CD4-positive, alpha-beta T cell treated with Interleukin-12 subunit alpha and Interleukin-12 subunit beta, for 1 hour (primary cell): ENCODE measurements around the gene OR51I1.

ENCODE experiments used
- DNase-seq: peaks from one replicate; pipeline ENCODE4 v3.0.0-alpha.2; 2020

Gene OR51I1, protein sequence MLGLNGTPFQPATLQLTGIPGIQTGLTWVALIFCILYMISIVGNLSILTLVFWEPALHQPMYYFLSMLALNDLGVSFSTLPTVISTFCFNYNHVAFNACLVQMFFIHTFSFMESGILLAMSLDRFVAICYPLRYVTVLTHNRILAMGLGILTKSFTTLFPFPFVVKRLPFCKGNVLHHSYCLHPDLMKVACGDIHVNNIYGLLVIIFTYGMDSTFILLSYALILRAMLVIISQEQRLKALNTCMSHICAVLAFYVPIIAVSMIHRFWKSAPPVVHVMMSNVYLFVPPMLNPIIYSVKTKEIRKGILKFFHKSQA

DNA sequence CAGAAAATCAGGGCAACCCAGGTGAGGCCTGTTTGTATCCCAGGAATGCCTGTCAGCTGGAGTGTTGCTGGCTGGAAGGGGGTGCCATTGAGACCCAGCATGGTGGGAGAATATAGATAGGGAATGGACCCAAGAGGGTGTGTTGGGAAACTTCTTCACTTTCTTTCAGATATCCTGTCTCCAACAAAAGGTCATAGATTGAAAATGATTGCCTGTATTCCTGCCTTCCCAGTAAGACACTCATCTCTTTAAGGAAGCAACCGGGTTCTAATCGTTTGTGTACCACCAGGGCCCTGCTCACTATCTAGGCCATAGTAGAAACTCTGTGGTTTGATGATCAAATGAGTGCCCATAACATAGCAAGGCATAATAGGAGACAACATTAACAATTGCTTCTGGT is at the start of gene OR51I1:
Gene OR51I1, minus strand, starts transcription at position 101 of the 400 bp plus-strand sequence. Its CDS starts 0 bp downstream, at position 101.
- DNase-seq, result no peak

DNA sequence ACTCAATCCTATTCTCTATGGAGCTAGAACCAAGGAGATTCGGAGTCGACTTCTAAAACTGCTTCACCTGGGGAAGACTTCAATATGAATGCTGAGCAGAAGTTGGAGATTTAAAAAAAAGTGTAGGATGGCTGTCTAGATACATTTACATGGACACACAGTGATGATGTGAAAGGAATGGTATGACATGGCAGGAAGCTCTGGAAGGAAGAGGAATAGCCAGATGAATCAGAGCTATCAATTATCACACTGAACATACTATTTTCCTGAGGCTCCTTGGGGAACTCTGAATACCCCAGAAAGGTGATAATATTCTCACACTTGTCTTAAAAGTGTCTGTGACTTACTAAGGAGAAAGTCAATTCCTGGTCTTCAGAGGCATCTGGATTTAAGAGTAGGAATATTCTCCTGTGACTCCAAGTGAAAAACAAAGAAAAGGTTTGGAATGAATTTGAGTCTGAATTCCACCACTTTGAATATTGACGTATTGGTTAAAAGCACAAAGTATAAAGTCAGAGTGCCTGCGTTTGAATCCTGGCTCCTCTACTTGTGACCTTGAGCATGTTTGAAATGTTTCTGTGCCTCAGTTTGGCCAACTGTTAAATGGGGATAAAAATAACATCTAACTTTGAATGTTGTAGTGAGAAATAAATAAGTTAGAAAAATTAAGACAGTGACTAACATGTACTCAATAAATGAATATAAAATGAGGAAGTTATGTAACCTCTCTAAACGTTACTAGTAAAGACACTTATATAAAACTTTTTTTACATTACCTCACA is 48.5 kb upstream of the OR51I1 start:
- DNase-seq, result no peak

DNA sequence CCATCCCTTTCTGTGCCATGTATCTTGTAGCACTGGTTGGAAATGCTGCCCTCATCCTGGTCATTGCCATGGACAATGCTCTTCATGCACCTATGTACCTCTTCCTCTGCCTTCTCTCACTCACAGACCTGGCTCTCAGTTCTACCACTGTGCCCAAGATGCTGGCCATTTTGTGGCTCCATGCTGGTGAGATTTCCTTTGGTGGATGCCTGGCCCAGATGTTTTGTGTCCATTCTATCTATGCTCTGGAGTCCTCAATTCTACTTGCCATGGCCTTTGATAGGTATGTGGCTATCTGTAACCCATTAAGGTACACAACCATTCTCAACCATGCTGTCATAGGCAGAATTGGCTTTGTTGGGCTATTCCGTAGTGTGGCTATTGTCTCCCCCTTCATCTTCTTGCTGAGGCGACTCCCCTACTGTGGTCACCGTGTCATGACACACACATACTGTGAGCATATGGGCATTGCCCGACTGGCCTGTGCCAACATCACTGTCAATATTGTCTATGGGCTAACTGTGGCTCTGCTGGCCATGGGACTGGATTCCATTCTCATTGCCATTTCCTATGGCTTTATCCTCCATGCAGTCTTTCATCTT is 47.6 kb upstream of the OR51I1 start:
- no peak for DNase-seq

DNA sequence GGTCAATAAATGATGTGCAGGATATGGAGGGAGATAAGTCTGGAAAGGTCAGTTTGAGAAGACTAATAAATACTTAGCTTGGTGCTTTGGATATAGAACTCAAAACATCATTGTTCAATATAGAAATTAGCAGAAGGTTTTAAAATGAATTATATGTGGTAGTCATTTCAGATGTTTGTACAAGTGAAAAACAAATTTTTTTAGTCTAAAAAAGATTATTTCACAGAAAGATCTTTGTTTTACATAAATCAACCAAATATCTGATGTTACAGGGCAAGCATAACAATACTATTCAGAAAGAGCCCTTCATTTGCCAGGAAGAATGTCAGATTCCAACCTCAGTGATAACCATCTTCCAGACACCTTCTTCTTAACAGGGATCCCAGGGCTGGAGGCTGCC is 47.1 kb upstream of the OR51I1 start, which contains the start of gene OR52D1:
Gene OR52D1, plus strand, starts transcription at position 301 of the 400 bp plus-strand sequence. Its CDS starts 22 bp downstream, at position 323.
- no peak for DNase-seq

DNA sequence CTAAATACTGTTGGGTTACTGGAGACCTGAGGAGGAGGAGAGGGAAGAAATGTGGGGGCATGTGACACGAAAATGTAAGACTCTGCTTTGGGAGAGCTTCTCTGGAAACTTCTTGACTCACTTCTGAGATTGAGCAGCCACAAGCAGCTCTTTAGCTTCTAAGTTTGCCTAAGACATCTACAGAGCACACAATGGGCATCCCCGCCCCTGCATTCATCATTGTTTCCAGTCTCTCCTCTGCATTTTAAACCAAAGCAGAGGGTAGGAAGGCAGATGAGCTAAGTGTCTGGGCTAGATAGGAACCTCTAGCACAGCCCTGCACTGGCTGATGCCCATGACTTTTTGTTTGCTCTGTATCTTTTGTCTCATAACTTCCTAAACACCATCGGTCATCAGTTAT is 45.1 kb upstream of the OR51I1 start:
- no peak for DNase-seq

DNA sequence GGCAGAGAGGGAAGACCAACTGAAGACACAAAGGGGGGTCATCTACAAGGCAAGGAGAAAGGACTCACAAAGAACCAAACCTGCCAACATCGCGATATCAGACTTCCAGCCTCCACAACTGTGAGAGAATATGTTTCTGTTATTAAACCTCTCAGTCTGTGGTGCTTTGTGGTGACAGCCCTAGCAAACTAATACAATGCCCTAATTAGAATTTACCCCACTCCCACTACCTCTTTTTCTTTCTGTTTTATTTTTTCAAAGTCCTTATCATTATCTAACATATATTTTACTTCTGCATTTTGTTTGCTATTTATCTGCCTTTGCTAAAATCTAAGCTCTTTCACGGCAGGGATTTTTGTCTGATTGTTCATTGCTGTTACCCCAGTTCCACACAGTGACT is 44.7 kb upstream of the OR51I1 start:
- DNase-seq, result no peak

DNA sequence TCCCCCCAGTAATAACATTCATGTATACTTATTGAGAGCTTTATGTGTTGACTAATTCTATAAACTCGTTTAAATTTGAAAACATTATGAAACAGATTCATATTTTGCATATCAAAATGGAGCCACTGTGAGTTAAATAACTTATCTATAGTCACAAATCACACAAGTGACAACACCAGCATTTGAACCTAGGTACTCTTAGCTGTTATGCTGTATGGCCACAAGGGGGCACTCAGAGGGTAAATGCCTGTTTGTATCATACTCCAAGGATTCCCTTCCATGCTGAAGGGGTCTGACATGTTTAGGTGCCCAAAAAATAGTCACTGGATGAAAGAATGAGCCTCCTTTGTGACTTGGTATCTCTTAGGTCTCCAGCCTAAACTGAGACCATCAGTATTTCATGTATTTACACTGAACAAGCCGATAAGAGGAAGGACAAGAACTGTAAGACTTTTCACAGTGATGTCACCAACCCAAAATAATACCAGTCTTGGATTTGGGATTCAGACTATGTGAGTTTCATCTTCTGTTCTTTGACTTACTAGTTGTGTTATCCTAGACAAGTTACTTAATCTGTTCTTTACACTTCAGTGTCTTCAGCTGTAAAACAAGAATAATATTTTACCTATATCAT is 35.0 kb upstream of the OR51I1 start:
- peak; percentile 46 for DNase-seq

DNA sequence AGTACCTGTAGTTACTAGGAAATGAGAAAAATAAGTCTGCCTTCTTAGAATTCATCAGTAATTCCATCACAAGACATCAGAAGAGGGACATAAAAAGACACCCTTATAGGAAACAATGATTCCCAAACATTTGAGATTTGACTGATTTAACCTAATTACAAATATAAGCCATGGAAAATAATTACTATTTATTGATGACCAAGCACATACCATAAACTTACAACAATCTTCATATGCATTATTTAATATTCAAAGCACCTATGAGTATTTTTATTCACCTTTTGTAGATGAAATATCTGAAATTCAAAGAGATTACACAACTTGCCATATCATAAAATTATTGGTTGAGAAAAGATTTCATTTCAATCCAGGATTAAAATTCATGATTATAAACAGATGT is 32.6 kb upstream of the OR51I1 start:
- DNase-seq, result no peak

DNA sequence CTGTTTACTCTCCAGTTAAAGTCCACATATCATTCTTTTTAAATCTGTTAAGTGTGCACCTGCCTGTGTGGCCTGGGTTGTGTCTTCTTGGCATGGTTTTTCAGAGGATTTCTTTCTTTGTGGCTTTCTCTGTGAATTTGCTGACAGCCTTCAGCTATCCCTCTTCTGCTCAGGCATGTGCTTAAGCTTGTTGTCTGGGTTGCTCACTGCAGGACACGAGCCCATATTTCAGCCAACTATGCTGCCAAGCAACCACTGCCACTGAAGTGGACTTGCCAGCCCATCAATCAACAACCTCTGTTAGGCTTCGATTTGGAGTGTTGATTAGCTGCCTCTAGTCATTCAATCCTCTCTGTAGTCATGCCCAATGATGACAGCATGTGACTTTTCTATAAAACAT is 26.2 kb upstream of the OR51I1 start:
- no peak for DNase-seq

DNA sequence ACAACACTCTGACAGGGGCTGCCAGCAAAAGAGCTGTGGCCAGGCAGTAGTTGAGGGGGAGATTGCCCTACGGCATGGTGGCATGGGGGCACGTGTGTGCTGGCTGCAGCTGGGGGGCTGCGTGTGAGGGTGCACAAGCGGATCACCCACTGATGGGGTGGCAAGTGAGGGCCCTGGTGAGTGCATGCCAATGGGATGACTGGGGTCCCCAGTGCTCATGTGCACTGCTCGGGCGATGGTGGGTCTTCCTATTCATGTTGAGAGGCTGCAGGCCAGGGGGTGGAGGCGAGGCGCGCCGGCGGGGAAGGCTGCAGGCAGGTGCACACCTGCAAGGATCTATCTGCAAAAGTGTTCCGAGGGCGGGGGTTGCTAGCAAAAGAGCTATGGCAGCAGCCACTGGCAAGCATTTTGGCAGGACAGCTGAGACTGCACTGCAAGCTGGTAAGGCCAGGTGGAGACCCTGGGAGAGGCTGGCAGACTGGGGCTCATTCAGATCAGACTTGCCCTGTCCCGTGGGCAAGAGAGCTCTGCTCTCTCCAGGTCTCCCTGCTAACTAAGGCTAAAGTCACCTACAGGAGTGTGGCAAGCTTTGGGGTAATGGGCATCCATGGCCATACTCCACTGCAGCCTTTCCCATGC is 19.8 kb upstream of the OR51I1 start:
- DNase-seq, result no peak

DNA sequence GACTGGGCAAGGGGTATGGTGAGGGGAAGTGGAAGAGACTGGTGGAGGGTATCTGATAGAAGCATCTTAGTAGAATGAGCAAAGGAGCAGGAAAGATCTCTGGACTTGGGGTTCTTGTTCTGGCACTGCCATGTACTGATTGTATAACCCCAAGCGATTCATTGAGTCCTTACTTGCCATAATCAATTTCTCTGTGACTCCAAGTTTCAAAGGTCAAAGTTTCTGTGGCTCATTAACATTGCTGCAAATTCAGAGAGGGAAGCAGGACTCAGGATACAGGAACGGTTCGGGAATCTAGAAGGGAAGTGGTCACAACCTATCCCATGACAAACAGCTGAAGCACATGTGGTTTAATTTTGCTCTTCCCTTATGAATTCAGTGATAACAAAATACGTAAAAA is 8.1 kb upstream of the OR51I1 start:
- no peak for DNase-seq

DNA sequence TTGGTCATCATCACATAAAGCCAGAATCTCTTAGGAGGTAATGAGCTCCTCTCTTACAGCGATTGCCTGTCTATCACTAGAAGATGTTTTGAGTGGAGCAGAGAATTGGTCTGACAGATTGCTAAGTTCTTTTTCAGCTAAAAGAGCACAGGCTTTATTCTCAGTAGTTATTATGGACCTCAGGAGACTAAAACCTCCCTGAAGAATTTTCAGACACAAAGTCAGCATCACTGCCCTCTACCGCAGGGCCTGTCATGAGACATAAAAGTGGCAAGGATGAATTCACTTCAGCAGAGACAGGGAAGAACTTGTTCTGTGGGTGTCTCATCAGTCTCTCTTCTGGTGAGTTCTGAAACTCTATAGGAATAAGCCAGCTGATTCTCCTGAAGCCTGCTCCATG is 7.7 kb upstream of the OR51I1 start, which contains the start of gene OR51I2:
Gene OR51I2, plus strand, starts transcription at position 301 of the 400 bp plus-strand sequence. CDS start 4,166 bp downstream, outside the sequence.
- DNase-seq, result no peak

DNA sequence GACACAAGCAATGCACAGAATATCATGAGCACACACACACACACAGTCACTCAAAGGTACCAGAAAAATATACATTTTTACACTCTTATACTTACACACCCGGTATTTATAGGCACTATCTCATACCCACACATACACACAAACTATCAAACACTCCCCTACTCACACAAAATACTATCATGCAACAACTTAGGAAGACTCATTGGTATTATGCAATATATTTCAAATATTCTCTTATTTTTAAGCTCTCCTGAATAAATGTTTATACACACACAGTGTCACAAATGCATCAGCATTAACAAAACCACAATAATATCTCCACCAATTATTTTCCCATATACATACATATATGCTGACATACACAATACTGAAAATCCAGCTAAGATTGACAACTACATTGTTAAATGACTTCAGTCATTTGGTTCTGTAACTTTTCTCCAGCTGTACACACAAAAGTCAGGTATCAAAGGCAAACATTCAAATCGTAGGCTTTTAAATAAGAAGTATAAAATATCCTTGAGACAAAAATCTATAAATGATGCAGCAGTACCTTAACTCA is 2.6 kb upstream of the OR51I1 start:
- no peak for DNase-seq

DNA sequence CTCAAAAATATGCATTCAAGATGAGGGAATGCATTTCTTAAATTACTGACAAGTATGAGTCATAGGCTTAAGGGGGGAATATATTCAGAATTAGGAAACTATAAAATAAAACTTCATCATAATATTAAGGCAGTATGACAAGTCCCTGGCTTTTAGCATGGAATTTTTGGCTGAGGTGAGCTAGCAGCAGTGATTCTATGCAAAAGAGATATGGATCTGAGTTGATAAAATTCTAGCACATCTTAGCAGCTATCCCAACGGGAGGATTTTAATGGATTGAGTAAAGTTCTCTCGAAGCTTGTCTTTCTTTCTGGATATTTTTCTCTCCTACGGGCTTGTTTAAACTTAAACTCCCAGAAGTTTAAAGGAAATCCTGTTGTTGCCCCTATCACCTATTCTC is 18.2 kb downstream of the OR51I1 start:
- no peak for DNase-seq

DNA sequence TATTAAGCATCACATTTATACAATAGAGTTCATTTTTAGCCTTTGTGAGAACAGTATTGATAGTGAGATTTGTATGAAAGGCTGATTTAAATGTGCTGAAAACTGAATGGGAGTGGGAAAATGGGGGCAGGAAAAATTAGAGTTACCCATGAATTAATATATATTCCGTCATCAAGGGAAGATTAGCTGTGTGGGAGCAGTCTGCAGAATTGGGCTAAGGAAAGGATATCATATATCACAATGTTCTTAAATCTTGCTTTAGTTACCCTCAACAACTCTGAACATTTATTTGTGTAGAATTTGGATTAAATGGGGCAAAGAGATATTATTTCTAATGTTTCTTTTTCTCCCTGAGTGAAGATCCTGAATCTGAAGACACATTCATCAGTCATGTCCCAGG is 19.5 kb downstream of the OR51I1 start, which contains the start of gene OR51Q1:
Gene OR51Q1, plus strand, starts transcription at position 301 of the 400 bp plus-strand sequence. Its CDS starts 90 bp downstream, at position 391.
- no peak for DNase-seq

DNA sequence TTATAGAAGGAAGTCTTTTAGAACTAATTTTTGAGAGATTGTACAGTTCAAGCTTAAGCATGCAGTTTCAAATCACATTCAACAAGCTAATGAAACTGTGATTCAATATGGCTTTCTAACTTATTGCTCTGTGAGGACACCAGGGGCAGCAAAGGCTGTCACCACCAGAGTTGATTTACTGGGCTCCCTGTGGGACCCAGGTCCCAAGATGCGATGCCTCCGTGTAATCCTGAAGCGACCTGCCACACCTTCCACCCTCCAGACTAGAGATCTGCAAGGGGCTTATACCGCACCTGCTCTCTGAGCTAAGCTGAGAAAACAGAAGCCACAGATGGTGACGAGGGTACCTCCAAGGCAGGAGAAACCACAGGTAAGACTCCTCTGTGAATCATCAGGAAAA is 20.3 kb downstream of the OR51I1 start:
- no peak for DNase-seq

DNA sequence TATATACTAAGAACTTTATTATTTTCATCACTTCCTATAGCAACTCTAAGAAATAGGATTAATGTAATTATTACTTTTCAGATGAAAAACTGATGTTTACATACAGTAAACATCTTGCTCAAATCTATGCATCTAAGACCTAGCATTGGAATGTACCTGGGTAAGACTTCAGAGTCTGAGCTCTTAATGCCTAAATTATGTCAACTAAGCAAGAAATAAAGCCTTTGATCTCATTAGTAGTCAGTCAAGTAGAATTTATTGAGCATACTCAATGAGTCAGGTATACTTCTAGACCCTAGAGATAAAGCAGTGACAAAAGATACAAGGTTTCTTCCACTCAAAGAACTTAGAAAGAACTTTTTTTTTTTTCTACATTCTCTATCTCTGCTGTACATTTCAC is 36.1 kb downstream of the OR51I1 start:
- DNase-seq, result no peak

DNA sequence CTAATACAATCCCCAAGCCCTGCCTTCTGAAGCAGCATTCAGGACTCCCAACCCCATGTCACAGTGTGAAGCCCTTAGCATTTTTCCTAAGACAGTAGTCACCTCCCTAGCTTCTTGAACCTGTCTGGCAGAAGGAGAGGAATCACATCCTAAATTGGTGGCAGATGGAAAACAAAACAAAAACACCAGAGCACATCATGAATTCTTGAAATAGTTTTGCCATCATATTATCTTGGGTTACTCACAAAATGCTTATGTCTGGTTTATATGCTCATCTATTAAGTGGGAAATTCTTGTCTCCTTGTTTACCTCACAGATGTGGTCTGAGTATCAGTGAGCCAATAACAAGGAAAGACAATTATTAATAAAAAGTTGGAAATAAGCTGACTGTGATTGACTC is 42.4 kb downstream of the OR51I1 start:
- DNase-seq, result no peak

DNA sequence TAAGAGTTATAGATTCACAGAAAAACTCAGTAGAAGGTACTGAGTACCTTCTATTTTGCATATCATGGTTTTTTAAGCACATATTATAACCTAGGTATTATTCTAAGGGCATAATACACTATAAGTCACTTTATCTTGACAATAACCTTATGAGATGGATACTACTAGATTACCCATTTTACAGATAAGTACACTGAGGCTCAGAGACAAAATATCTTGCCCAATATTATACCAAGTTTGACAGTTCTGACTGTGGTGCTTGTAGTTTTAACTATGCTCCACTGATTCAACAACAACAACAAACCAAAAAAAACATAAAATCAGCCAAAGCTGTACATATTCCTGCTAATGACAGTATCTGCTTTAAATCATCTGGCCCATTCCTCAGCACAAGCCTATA is 47.2 kb downstream of the OR51I1 start:
- DNase-seq, result no peak
